A549 (cell line): ENCODE measurements around the gene MGRN1.

Source experiments
- BCL3 ChIP-seq: fragments of >200 bp; sonication (Bioruptor Twin); formaldehyde crosslinking; IDR thresholded peaks from 3 replicates; pipeline ENCODE4 v1.6.1; 2016
- CEBPB ChIP-seq, 2 experiments: fragments of >200 bp in 1 of 2; sonication (Bioruptor Twin) in 1 of 2; formaldehyde crosslinking in 1 of 2; IDR thresholded peaks; 2 replicates each; pipeline ENCODE4 v1.6.1; 2012 to 2016
- CTCF ChIP-seq: fragments of >200 bp; sonication (Bioruptor Twin); formaldehyde crosslinking; IDR thresholded peaks from 3 replicates; pipeline ENCODE4 v1.5.1; 2016
- MAFK ChIP-seq: fragments of 450-650 bp; IDR thresholded peaks from 2 replicates; pipeline ENCODE4 v1.6.1; 2014; ENCODE audit not compliant: partially characterized antibody
- NPAS2 ChIP-seq: fragments of 250-450 bp; sonication (Bioruptor Pico); IDR thresholded peaks from 2 replicates; pipeline ENCODE4 v1.8.0; 2022; ENCODE audit warnings: mild to moderate bottlenecking, moderate library complexity, borderline replicate concordance
- NR3C1 ChIP-seq: fragments of >200 bp; sonication (Bioruptor Twin); formaldehyde crosslinking; IDR thresholded peaks from 3 replicates; pipeline ENCODE4 v1.6.1; 2017
- POLR2A ChIP-seq: IDR thresholded peaks from 2 replicates; pipeline ENCODE4 v1.6.1; 2012; ENCODE audit warnings: mild to moderate bottlenecking, low read length
- RFX5 ChIP-seq: fragments of 450-650 bp; IDR thresholded peaks from 2 replicates; pipeline ENCODE4 v1.7.1; 2014; ENCODE audit warnings: antibody characterized with exemption, mild to moderate bottlenecking, moderate library complexity
- SMC3 ChIP-seq: fragments of >200 bp; sonication (Bioruptor Twin); formaldehyde crosslinking; IDR thresholded peaks from 3 replicates; pipeline ENCODE4 v1.6.1; 2018; ENCODE audit warnings: inconsistent platforms
- TF ChIP-seq, protein P1 (sequence below): IDR thresholded peaks from 2 replicates; pipeline ENCODE4 v1.6.1; 2012

DNA sequence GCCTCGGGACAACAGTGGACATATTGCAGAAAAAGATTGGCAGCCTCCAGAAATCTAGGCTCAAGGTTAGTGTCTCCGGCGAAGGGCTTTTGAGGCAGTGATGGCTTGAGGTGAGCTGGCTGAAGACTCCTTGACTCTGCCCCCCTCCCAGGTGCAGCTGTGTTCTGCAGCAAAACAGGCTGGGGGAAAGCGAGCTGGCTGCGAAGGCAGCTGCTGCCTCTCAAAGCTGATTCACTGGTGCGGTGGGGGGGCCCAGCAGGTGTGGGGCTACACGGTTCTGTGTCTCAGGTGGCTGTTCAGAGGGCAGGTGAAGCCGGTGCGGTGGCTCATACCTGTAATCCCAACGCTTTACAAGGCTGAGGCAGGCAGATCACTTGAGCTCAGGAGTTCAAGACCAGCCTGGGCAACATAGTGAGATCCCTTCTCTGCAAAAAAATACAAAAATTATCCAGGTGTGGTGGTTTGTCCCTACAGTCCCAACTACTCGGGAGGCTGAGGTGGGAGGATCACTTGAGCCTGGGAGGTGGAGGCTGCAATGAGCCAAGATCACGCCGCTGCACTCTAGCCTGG lies 45.6 kb upstream of the MGRN1 start:
- TF ChIP-seq CEBPB (IDR thresholded peaks at IDR 0.05) (no peak), CTCF (no peak), BCL3 (no peak), NR3C1 (no peak), RFX5 (no peak), POLR2A (no peak), NPAS2 (CRISPR knock-in tag) (no peak), MAFK (no peak), SMC3 (no peak)
- TF ChIP-seq, protein P1, sequence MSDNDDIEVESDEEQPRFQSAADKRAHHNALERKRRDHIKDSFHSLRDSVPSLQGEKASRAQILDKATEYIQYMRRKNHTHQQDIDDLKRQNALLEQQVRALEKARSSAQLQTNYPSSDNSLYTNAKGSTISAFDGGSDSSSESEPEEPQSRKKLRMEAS, result no peak
